ENCODE measurements around the gene TMEM131.

DNA sequence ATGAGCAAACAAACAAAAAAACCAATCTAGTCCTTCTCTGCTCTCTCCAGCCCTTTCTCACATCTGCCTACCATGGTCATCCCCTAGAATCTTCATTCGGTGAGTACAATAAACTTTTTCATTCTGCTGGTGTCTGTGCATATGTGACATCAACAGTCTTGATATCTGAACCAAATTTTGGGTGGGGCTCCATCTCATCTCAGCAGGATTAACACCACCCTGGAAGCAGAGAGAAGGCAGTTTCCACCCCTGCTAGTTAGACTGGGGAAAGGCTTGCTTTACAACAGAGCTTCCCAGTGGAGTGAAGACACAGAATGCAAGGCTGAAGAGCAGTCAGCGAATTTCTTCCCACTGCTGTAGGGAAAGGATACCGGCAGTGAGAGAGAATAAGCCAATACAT, 116.9 kb downstream of the TMEM131 start:
- TF ChIP-seq, protein P1, sequence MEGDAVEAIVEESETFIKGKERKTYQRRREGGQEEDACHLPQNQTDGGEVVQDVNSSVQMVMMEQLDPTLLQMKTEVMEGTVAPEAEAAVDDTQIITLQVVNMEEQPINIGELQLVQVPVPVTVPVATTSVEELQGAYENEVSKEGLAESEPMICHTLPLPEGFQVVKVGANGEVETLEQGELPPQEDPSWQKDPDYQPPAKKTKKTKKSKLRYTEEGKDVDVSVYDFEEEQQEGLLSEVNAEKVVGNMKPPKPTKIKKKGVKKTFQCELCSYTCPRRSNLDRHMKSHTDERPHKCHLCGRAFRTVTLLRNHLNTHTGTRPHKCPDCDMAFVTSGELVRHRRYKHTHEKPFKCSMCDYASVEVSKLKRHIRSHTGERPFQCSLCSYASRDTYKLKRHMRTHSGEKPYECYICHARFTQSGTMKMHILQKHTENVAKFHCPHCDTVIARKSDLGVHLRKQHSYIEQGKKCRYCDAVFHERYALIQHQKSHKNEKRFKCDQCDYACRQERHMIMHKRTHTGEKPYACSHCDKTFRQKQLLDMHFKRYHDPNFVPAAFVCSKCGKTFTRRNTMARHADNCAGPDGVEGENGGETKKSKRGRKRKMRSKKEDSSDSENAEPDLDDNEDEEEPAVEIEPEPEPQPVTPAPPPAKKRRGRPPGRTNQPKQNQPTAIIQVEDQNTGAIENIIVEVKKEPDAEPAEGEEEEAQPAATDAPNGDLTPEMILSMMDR (IDR thresholded peaks at IDR 0.05; ENCODE audit: low read depth, low read length): no peak
- TF ChIP-seq EZH2phosphoT487 (IDR thresholded peaks at IDR 0.05; ENCODE audit: low read depth): no peak

Measured in OCI-LY3 (cell line).